Liver (tissue), 9 donors: ENCODE data around the gene VWA5B2. TPM values are rescaled to one million over a fixed set of nuclear protein-coding genes. Genes with fewer than 3 reads are reported as not detected.

ENCODE experiments used
- DNase-seq: peaks from one replicate; pipeline ENCODE4 v3.0.0-alpha.2; 2017; ENCODE audit warnings: low spot score
- H3K27ac ChIP-seq, 2 donors: one replicate each; pipeline ENCODE4 v1.7.0; 2013; ENCODE audit warnings: inconsistent platforms in 2 of 2, low read length in 2 of 2, control low read depth in 1 of 2, low read depth in 1 of 2, mild to moderate bottlenecking in 1 of 2
- H3K27me3 ChIP-seq, 4 donors: one replicate each; pipeline versions ENCODE4 v1.6.1 to v1.7.0; 2013; ENCODE audit warnings: low read length in 3 of 4, inconsistent platforms in 1 of 4, mild to moderate bottlenecking in 1 of 4, moderate library complexity in 1 of 4; ENCODE audit not compliant: control insufficient read depth in 4 of 4, insufficient read depth in 4 of 4
- H3K36me3 ChIP-seq, 4 donors: one replicate each; pipeline versions ENCODE4 v1.6.1 to v1.7.0; 2013; ENCODE audit warnings: low read length in 3 of 4, mild to moderate bottlenecking in 3 of 4, low read depth in 1 of 4, moderate library complexity in 1 of 4; ENCODE audit not compliant: control insufficient read depth in 4 of 4, insufficient read depth in 3 of 4
- H3K4me1 ChIP-seq, 4 donors: one replicate each; pipeline versions ENCODE4 v1.6.1 to v1.7.0; 2013; ENCODE audit warnings: low read length in 3 of 4, mild to moderate bottlenecking in 3 of 4, moderate library complexity in 1 of 4; ENCODE audit not compliant: control insufficient read depth in 4 of 4, insufficient read depth in 4 of 4
- H3K4me3 ChIP-seq, 3 donors: one replicate each; pipeline versions ENCODE4 v1.6.1 to v1.7.0; 2013; ENCODE audit warnings: low read length in 3 of 3, control low read depth in 1 of 3, low read depth in 1 of 3, mild to moderate bottlenecking in 1 of 3
- H3K9ac ChIP-seq, 2 donors: one replicate each; pipeline ENCODE4 v1.7.0; 2013; ENCODE audit warnings: low read length in 2 of 2, mild to moderate bottlenecking in 2 of 2, moderate library complexity in 2 of 2, control low read depth in 1 of 2, low read depth in 1 of 2
- H3K9me3 ChIP-seq, 4 donors: one replicate each; pipeline versions ENCODE4 v1.6.1 to v1.7.0; 2013; ENCODE audit warnings: low read length in 3 of 4; ENCODE audit not compliant: control insufficient read depth in 4 of 4
- EGR1 ChIP-seq, 2 donors: IDR thresholded peaks; 2 replicates each; pipeline ENCODE4 v1.6.1; 2016 to 2018; ENCODE audit warnings: antibody characterized with exemption in 2 of 2, low read depth in 2 of 2
- FOXA1 ChIP-seq: IDR thresholded peaks from 2 replicates; pipeline ENCODE4 v1.6.1; 2016; ENCODE audit warnings: antibody characterized with exemption
- FOXA2 ChIP-seq: IDR thresholded peaks from 2 replicates; pipeline ENCODE4 v1.6.1; 2016; ENCODE audit warnings: antibody characterized with exemption
- GABPA ChIP-seq, 2 donors: IDR thresholded peaks in 1 of 2; conservative IDR thresholded peaks in 1 of 2; 2 replicates each; pipeline ENCODE4 v1.6.1; 2016; ENCODE audit warnings: antibody characterized with exemption in 2 of 2, mild to moderate bottlenecking in 1 of 2, moderate library complexity in 1 of 2
- HNF4A ChIP-seq, 2 donors: conservative IDR thresholded peaks; 2 replicates each; pipeline ENCODE4 v1.6.1; 2016; ENCODE audit warnings: antibody characterized with exemption in 2 of 2, mild to moderate bottlenecking in 2 of 2
- JUND ChIP-seq, 2 donors: IDR thresholded peaks; 2 replicates each; pipeline ENCODE4 v1.6.1; 2016; ENCODE audit warnings: antibody characterized with exemption in 2 of 2
- NR2F2 ChIP-seq: IDR thresholded peaks from 2 replicates; pipeline ENCODE4 v1.6.1; 2016; ENCODE audit warnings: antibody characterized with exemption
- RAD21 ChIP-seq, 2 donors: IDR thresholded peaks; 2 replicates each; pipeline ENCODE4 v1.6.1; 2016; ENCODE audit warnings: antibody characterized with exemption in 2 of 2, mild to moderate bottlenecking in 2 of 2
- RXRA ChIP-seq, 2 donors: IDR thresholded peaks; 2 replicates each; pipeline ENCODE4 v1.6.1; 2017 to 2018; ENCODE audit warnings: antibody characterized with exemption in 2 of 2, mild to moderate bottlenecking in 1 of 2
- SP1 ChIP-seq: IDR thresholded peaks from 2 replicates; pipeline ENCODE4 v1.6.1; 2018; ENCODE audit warnings: antibody characterized with exemption, mild to moderate bottlenecking
- TAF1 ChIP-seq: conservative IDR thresholded peaks from 2 replicates; pipeline ENCODE4 v1.6.1; 2016; ENCODE audit warnings: antibody characterized with exemption, mild to moderate bottlenecking
- YY1 ChIP-seq: IDR thresholded peaks from 2 replicates; pipeline ENCODE4 v1.6.1; 2016; ENCODE audit warnings: antibody characterized with exemption, mild to moderate bottlenecking
- WGBS: extraction: QIAGEN DNeasy Blood & Tissue Kit; methylation state at CpG from one replicate; pipeline ENCODE4 v1.1.7; 2013; 5-methylcytosine and 5-hydroxymethylcytosine counted together
- polyA plus RNA-seq, 2 donors: library from polyadenylated mRNA; stranded (reverse) in 1 of 2; unstranded in 1 of 2; fragments of 200-250 nt in 1 of 2; fragments of >200 nt in 1 of 2; fragmentation: Nextera tagmentation in 1 of 2; extraction: Ambion mirVana in 1 of 2; gene quantifications; one replicate each; pipeline versions ENCODE4 v1.2.1 to v1.2.3, GENCODE V29; 2013 to 2015
- total RNA-seq, 2 donors: library from RNA; depleted of rRNA; stranded (reverse); fragments of >200 nt; gene quantifications; one replicate each; pipeline ENCODE4 v1.2.3, GENCODE V29; 2014
- TF ChIP-seq, protein P1 (sequence below): IDR thresholded peaks from 2 replicates; pipeline ENCODE4 v1.6.1; 2016; ENCODE audit warnings: antibody characterized with exemption, mild to moderate bottlenecking
- TF ChIP-seq, protein P2 (sequence below): IDR thresholded peaks from 2 replicates; pipeline ENCODE4 v1.6.1; 2016; ENCODE audit warnings: antibody characterized with exemption
- TF ChIP-seq, protein P3 (sequence below): fragments of 150-350 bp; IDR thresholded peaks from 2 replicates; pipeline ENCODE4 v1.5.1; 2017; ENCODE audit warnings: improper control_type of control experiment, low read depth, low read length; ENCODE audit not compliant: missing input control
- TF ChIP-seq, protein P4 (sequence below): IDR thresholded peaks from 2 replicates; pipeline ENCODE4 v1.6.1; 2016; ENCODE audit warnings: antibody characterized with exemption
- TF ChIP-seq, protein P5 (sequence below): IDR thresholded peaks from 2 replicates; pipeline ENCODE4 v1.6.1; 2016; ENCODE audit warnings: antibody characterized with exemption
- donor health status: healthy.
- donor health status: healthy.
- donor health status: healthy.
- donor health status: healthy.
- donor health status: healthy.

VWA5B2 gene
- total and polyA plus RNA-seq, 4 donors, result under 0.01 to 0.14 (median 0.08) TPM; not detected in 1

DNA sequence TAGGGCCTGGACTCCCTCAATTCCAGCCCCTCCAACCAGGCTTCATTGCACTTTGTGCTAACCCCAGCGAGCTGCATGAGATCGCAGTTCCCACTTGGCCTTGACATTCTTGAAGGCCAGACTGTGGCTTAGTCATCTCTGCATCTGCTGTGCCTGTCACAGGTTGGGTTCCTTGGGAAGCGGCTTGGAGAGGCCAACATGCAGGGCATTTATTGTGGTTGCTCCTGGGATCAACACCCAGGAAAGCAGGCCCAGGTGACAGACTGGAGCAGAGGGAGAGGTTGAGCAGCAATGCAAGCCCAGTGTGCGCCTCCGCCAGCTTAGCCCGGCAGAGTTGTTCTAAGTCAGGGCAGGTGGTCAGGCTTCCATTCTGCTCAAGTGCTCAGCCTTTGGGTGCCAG, 32.8 kb upstream of the VWA5B2 start:
- H3K9ac ChIP-seq, result no peak overlapping the region
- no peak for DNase-seq
- no peaks in the 10 kb centered on the region for H3K27me3 ChIP-seq
- H3K4me1 ChIP-seq, result no peaks in the 10 kb centered on the region
- TF ChIP-seq, protein P1, sequence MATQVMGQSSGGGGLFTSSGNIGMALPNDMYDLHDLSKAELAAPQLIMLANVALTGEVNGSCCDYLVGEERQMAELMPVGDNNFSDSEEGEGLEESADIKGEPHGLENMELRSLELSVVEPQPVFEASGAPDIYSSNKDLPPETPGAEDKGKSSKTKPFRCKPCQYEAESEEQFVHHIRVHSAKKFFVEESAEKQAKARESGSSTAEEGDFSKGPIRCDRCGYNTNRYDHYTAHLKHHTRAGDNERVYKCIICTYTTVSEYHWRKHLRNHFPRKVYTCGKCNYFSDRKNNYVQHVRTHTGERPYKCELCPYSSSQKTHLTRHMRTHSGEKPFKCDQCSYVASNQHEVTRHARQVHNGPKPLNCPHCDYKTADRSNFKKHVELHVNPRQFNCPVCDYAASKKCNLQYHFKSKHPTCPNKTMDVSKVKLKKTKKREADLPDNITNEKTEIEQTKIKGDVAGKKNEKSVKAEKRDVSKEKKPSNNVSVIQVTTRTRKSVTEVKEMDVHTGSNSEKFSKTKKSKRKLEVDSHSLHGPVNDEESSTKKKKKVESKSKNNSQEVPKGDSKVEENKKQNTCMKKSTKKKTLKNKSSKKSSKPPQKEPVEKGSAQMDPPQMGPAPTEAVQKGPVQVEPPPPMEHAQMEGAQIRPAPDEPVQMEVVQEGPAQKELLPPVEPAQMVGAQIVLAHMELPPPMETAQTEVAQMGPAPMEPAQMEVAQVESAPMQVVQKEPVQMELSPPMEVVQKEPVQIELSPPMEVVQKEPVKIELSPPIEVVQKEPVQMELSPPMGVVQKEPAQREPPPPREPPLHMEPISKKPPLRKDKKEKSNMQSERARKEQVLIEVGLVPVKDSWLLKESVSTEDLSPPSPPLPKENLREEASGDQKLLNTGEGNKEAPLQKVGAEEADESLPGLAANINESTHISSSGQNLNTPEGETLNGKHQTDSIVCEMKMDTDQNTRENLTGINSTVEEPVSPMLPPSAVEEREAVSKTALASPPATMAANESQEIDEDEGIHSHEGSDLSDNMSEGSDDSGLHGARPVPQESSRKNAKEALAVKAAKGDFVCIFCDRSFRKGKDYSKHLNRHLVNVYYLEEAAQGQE, result no peak
- TF ChIP-seq NR2F2 (no peak), EGR1 (IDR thresholded peaks at IDR 0.05; ENCODE audit: low read depth in 2 of 2) (no peak), TAF1 (no peak), HNF4A (conservative IDR thresholded peaks at IDR 0.05) (no peak), RXRA (IDR thresholded peaks at IDR 0.05) (no peak), GABPA (IDR thresholded peaks at IDR 0.05 in 1 of 2, conservative IDR thresholded peaks at IDR 0.05 in 1 of 2) (no peak), FOXA2 (no peak), JUND (IDR thresholded peaks at IDR 0.05) (no peak), RAD21 (IDR thresholded peaks at IDR 0.05) (no peak), SP1 (no peak), FOXA1 (no peak), YY1 (no peak)
- TF ChIP-seq, protein P2, sequence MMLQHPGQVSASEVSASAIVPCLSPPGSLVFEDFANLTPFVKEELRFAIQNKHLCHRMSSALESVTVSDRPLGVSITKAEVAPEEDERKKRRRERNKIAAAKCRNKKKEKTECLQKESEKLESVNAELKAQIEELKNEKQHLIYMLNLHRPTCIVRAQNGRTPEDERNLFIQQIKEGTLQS, result no peak
- TF ChIP-seq, protein P3, sequence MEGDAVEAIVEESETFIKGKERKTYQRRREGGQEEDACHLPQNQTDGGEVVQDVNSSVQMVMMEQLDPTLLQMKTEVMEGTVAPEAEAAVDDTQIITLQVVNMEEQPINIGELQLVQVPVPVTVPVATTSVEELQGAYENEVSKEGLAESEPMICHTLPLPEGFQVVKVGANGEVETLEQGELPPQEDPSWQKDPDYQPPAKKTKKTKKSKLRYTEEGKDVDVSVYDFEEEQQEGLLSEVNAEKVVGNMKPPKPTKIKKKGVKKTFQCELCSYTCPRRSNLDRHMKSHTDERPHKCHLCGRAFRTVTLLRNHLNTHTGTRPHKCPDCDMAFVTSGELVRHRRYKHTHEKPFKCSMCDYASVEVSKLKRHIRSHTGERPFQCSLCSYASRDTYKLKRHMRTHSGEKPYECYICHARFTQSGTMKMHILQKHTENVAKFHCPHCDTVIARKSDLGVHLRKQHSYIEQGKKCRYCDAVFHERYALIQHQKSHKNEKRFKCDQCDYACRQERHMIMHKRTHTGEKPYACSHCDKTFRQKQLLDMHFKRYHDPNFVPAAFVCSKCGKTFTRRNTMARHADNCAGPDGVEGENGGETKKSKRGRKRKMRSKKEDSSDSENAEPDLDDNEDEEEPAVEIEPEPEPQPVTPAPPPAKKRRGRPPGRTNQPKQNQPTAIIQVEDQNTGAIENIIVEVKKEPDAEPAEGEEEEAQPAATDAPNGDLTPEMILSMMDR, result no peak
- TF ChIP-seq, protein P4, sequence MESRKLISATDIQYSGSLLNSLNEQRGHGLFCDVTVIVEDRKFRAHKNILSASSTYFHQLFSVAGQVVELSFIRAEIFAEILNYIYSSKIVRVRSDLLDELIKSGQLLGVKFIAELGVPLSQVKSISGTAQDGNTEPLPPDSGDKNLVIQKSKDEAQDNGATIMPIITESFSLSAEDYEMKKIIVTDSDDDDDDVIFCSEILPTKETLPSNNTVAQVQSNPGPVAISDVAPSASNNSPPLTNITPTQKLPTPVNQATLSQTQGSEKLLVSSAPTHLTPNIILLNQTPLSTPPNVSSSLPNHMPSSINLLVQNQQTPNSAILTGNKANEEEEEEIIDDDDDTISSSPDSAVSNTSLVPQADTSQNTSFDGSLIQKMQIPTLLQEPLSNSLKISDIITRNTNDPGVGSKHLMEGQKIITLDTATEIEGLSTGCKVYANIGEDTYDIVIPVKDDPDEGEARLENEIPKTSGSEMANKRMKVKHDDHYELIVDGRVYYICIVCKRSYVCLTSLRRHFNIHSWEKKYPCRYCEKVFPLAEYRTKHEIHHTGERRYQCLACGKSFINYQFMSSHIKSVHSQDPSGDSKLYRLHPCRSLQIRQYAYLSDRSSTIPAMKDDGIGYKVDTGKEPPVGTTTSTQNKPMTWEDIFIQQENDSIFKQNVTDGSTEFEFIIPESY, result no peak
- TF ChIP-seq, protein P5, sequence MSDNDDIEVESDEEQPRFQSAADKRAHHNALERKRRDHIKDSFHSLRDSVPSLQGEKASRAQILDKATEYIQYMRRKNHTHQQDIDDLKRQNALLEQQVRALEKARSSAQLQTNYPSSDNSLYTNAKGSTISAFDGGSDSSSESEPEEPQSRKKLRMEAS, result no peak
- H3K9me3 ChIP-seq, result no peaks in the 10 kb centered on the region
- no peak overlapping the region for H3K4me3 ChIP-seq
- peaks cover 9 to 42% (median 31%) of the 10 kb centered on the region in 4 donors for H3K36me3 ChIP-seq
- WGBS, result 93% methylated on average over 6 of the region's 6 CpGs
- no peak overlapping the region for H3K27ac ChIP-seq
